ENCODE results near the gene OPCML.

Gene OPCML

DNA sequence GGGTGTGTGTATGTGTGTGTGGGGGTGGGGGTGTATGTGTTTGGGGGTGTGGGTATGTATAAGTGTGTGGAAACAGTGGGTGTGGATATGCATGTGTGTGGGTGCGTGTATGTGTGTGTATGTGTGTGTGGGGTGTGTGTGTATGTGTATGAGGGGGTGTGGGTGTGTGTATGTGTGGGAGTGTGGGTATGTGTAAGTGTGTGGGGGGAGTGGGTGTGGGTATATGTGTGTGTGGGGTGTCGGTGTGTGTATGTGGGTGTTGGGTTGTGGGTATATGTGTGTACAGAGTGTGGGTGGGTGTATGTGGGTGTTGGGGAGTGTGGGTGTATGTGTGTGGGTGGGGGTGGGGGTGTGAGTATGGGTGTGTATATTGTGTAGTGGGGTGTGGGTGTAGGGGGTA, 206.0 kb downstream of the OPCML start:
- TF ChIP-seq, protein P1, sequence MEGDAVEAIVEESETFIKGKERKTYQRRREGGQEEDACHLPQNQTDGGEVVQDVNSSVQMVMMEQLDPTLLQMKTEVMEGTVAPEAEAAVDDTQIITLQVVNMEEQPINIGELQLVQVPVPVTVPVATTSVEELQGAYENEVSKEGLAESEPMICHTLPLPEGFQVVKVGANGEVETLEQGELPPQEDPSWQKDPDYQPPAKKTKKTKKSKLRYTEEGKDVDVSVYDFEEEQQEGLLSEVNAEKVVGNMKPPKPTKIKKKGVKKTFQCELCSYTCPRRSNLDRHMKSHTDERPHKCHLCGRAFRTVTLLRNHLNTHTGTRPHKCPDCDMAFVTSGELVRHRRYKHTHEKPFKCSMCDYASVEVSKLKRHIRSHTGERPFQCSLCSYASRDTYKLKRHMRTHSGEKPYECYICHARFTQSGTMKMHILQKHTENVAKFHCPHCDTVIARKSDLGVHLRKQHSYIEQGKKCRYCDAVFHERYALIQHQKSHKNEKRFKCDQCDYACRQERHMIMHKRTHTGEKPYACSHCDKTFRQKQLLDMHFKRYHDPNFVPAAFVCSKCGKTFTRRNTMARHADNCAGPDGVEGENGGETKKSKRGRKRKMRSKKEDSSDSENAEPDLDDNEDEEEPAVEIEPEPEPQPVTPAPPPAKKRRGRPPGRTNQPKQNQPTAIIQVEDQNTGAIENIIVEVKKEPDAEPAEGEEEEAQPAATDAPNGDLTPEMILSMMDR (IDR thresholded peaks at IDR 0.05; ENCODE audit: low read length) = no peak
- no peak for TF ChIP-seq EZH2 (IDR thresholded peaks at IDR 0.05; ENCODE audit: borderline replicate concordance, low read length)

DNA sequence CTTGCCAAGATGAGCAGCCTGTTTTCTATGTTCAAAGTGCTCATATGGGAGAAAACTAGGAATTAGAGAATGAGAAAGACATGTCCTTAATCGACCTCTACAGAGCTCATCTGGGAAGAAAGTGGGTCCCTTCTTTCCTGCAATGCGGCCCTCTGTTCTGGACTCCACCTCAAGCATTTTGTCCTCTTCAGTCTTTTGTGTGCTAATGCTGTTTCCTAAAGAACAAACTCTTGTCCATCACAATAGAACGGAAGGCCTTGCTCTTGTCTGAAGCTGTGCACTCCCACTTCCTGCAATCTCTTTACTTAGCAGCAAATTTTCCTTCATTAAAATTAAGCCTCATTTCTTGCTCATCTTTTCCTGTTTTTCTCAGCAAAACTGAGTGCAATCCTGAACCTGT, 206.6 kb downstream of the OPCML start:
- Histone ChIP-seq H3K9me3 (ENCODE audit: low read length) (no peaks in the 10 kb centered on the region), H3K27ac (ENCODE audit: low read depth, low read length, poor library complexity, severe bottlenecking) (no peak overlapping the region), H3K9ac (ENCODE audit: low read length) (no peak overlapping the region), H4K20me1 (ENCODE audit: insufficient read depth, low read length) (no peaks in the 10 kb centered on the region), H3K36me3 (ENCODE audit: insufficient read depth, low read length) (no peaks in the 10 kb centered on the region), H3K79me2 (ENCODE audit: insufficient read depth, low read length) (no peaks in the 10 kb centered on the region), H3F3A (ENCODE audit: insufficient read depth, low read length) (no peaks in the 10 kb centered on the region), H3K4me1 (ENCODE audit: insufficient read depth, low read length, severe bottlenecking) (no peaks in the 10 kb centered on the region), H2AFZ (ENCODE audit: low read length) (no peak overlapping the region), H3K9me2 (ENCODE audit: low read depth, low read length) (no peaks in the 10 kb centered on the region), H3K4me3 (ENCODE audit: low read depth, low read length, poor library complexity, severe bottlenecking) (no peak overlapping the region), H3K4me2 (ENCODE audit: low read length) (no peak overlapping the region), H3K27me3 (ENCODE audit: insufficient read depth, low read length) (no peaks in the 10 kb centered on the region)
- TF ChIP-seq, protein P1 (IDR thresholded peaks at IDR 0.05; ENCODE audit: low read length) = no peak
- TF ChIP-seq EZH2 (IDR thresholded peaks at IDR 0.05; ENCODE audit: borderline replicate concordance, low read length) = no peak

More for the DNA sequence above, 206.0 kb downstream of the OPCML start:
- Histone ChIP-seq H3K27ac (ENCODE audit: low read depth, low read length, poor library complexity, severe bottlenecking) (no peak overlapping the region), H3K9ac (ENCODE audit: low read length) (no peak overlapping the region), H2AFZ (ENCODE audit: low read length) (no peak overlapping the region), H3K9me2 (ENCODE audit: low read depth, low read length) (no peaks in the 10 kb centered on the region), H3K9me3 (ENCODE audit: low read length) (no peaks in the 10 kb centered on the region), H3K4me1 (ENCODE audit: insufficient read depth, low read length, severe bottlenecking) (no peaks in the 10 kb centered on the region), H3K36me3 (ENCODE audit: insufficient read depth, low read length) (no peaks in the 10 kb centered on the region), H3F3A (ENCODE audit: insufficient read depth, low read length) (no peaks in the 10 kb centered on the region), H3K4me2 (ENCODE audit: low read length) (no peak overlapping the region), H3K4me3 (ENCODE audit: low read depth, low read length, poor library complexity, severe bottlenecking) (no peak overlapping the region), H3K27me3 (ENCODE audit: insufficient read depth, low read length) (no peaks in the 10 kb centered on the region), H3K79me2 (ENCODE audit: insufficient read depth, low read length) (no peaks in the 10 kb centered on the region), H4K20me1 (ENCODE audit: insufficient read depth, low read length) (no peaks in the 10 kb centered on the region)

DNA sequence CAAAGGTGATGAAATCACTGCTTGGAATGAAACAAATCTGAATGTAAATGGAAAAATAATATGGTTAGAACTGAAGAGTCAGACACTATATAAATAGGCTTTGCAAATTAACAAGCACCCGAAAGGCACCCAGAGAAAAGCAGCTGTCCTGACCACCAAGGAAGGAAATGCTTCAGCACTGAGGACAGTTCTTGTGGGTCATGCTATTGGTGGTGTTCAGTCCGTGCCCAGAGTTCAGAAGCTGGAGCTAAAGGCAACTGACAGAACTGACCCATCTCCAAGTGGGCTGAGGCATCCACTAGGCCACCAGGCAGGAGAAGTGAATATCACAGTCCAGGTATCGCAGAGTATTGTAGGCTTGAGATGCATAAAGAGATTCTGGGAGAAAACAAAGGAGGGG, 208.9 kb downstream of the OPCML start:
- Histone ChIP-seq H3K27ac (ENCODE audit: low read depth, low read length, poor library complexity, severe bottlenecking) (no peak overlapping the region), H3K27me3 (ENCODE audit: insufficient read depth, low read length) (no peaks in the 10 kb centered on the region), H3K79me2 (ENCODE audit: insufficient read depth, low read length) (no peaks in the 10 kb centered on the region), H3F3A (ENCODE audit: insufficient read depth, low read length) (no peaks in the 10 kb centered on the region), H3K9ac (ENCODE audit: low read length) (no peak overlapping the region), H3K4me1 (ENCODE audit: insufficient read depth, low read length, severe bottlenecking) (no peaks in the 10 kb centered on the region), H3K4me2 (ENCODE audit: low read length) (no peak overlapping the region), H4K20me1 (ENCODE audit: insufficient read depth, low read length) (no peaks in the 10 kb centered on the region), H2AFZ (ENCODE audit: low read length) (no peak overlapping the region), H3K9me2 (ENCODE audit: low read depth, low read length) (no peaks in the 10 kb centered on the region), H3K9me3 (ENCODE audit: low read length) (no peaks in the 10 kb centered on the region), H3K36me3 (ENCODE audit: insufficient read depth, low read length) (no peaks in the 10 kb centered on the region), H3K4me3 (ENCODE audit: low read depth, low read length, poor library complexity, severe bottlenecking) (no peak overlapping the region)
- TF ChIP-seq, protein P1 (IDR thresholded peaks at IDR 0.05; ENCODE audit: low read length) = no peak
- no peak for TF ChIP-seq EZH2 (IDR thresholded peaks at IDR 0.05; ENCODE audit: borderline replicate concordance, low read length)

All from OCI-LY1 (cell line).